ENCODE data around the gene HPS1.

Gene HPS1

GRCh38 chr10:98422182-98422581 is 24.6 kb downstream of the HPS1 start:
- H3K27ac Mint-ChIP-seq (ENCODE audit: low read depth) = no peak overlapping the region
- ATAC-seq (replicated peaks; ENCODE audit: extremely low read depth, poor library complexity, severe bottlenecking) = no peak
- H3K4me3 Mint-ChIP-seq = no peak overlapping the region
- H3K9me3 Mint-ChIP-seq = no peaks in the 10 kb centered on the region
- no peaks in the 10 kb centered on the region for H3K4me1 Mint-ChIP-seq
- peaks cover 21% of the 10 kb centered on the region for H3K36me3 Mint-ChIP-seq (ENCODE audit: insufficient read depth)
- DNase-seq (ENCODE audit: low spot score in 2 of 2) = no peak
- H3K27me3 Mint-ChIP-seq = no peaks in the 10 kb centered on the region

GRCh38 chr10:98420786-98421185 is 25.9 kb downstream of the HPS1 start:
- peaks cover 20% of the 10 kb centered on the region for H3K36me3 Mint-ChIP-seq (ENCODE audit: insufficient read depth)
- DNase-seq (ENCODE audit: low spot score in 2 of 2) = no peak
- no peak overlapping the region for H3K27ac Mint-ChIP-seq (ENCODE audit: low read depth)
- no peak for ATAC-seq (replicated peaks; ENCODE audit: extremely low read depth, poor library complexity, severe bottlenecking)
- H3K9me3 Mint-ChIP-seq = no peaks in the 10 kb centered on the region
- H3K4me3 Mint-ChIP-seq = no peak overlapping the region
- no peaks in the 10 kb centered on the region for H3K27me3 Mint-ChIP-seq
- no peaks in the 10 kb centered on the region for H3K4me1 Mint-ChIP-seq

GRCh38 chr10:98419469-98420261 is 27.1 kb downstream of the HPS1 start:
- H3K4me3 Mint-ChIP-seq = no peak overlapping the region
- peaks cover 22% of the 10 kb centered on the region for H3K36me3 Mint-ChIP-seq (ENCODE audit: insufficient read depth)
- no peaks in the 10 kb centered on the region for H3K27me3 Mint-ChIP-seq
- DNase-seq (ENCODE audit: low spot score in 2 of 2) (no peak), ATAC-seq (replicated peaks; ENCODE audit: extremely low read depth, poor library complexity, severe bottlenecking) (no peak)
- H3K9me3 Mint-ChIP-seq = no peaks in the 10 kb centered on the region
- H3K27ac Mint-ChIP-seq (ENCODE audit: low read depth) = no peak overlapping the region
- peaks cover 6% of the 10 kb centered on the region for H3K4me1 Mint-ChIP-seq

- Mint-ChIP-seq H3K4me3 (no peak overlapping the region), H3K36me3 (ENCODE audit: insufficient read depth) (peaks cover 20% of the 10 kb centered on the region), H3K27me3 (no peaks in the 10 kb centered on the region), H3K27ac (ENCODE audit: low read depth) (peak overlapping the region; percentile 30), H3K9me3 (no peaks in the 10 kb centered on the region), H3K4me1 (peaks cover 12% of the 10 kb centered on the region)
- no peak for DNase-seq (ENCODE audit: low spot score in 2 of 2)
- no peak for ATAC-seq (replicated peaks; ENCODE audit: extremely low read depth, poor library complexity, severe bottlenecking)
Measured at GRCh38 chr10:98418665-98419468, 27.9 kb downstream of the HPS1 start.

- Mint-ChIP-seq H3K4me3 (no peak overlapping the region), H3K9me3 (no peaks in the 10 kb centered on the region), H3K27me3 (no peaks in the 10 kb centered on the region), H3K27ac (ENCODE audit: low read depth) (no peak overlapping the region), H3K36me3 (ENCODE audit: insufficient read depth) (peaks cover 20% of the 10 kb centered on the region), H3K4me1 (peaks cover 12% of the 10 kb centered on the region)
- DNase-seq (ENCODE audit: low spot score in 2 of 2) (no peak), ATAC-seq (replicated peaks; ENCODE audit: extremely low read depth, poor library complexity, severe bottlenecking) (no peak)
Measured at GRCh38 chr10:98417973-98418664, 28.6 kb downstream of the HPS1 start.

- no peaks in the 10 kb centered on the region for H3K27me3 Mint-ChIP-seq
- no peaks in the 10 kb centered on the region for H3K9me3 Mint-ChIP-seq
- no peak overlapping the region for H3K4me3 Mint-ChIP-seq
- peaks cover 12% of the 10 kb centered on the region for H3K4me1 Mint-ChIP-seq
- DNase-seq (ENCODE audit: low spot score in 2 of 2) (no peak), ATAC-seq (replicated peaks; ENCODE audit: extremely low read depth, poor library complexity, severe bottlenecking) (no peak)
- H3K36me3 Mint-ChIP-seq (ENCODE audit: insufficient read depth) = peaks cover 20% of the 10 kb centered on the region
- H3K27ac Mint-ChIP-seq (ENCODE audit: low read depth) = no peak overlapping the region
Measured at GRCh38 chr10:98417481-98417959, 29.2 kb downstream of the HPS1 start.

GRCh38 chr10:98416606-98417388 is 29.9 kb downstream of the HPS1 start:
- Mint-ChIP-seq H3K4me1 (peaks cover 12% of the 10 kb centered on the region), H3K27me3 (no peaks in the 10 kb centered on the region), H3K36me3 (ENCODE audit: insufficient read depth) (peaks cover 18% of the 10 kb centered on the region), H3K27ac (ENCODE audit: low read depth) (no peak overlapping the region), H3K9me3 (no peaks in the 10 kb centered on the region), H3K4me3 (no peak overlapping the region)
- no peak for DNase-seq (ENCODE audit: low spot score in 2 of 2)
- ATAC-seq (replicated peaks; ENCODE audit: extremely low read depth, poor library complexity, severe bottlenecking) = no peak

GRCh38 chr10:98415731-98416119 is 31.0 kb downstream of the HPS1 start:
- ATAC-seq (replicated peaks; ENCODE audit: extremely low read depth, poor library complexity, severe bottlenecking) = no peak
- Mint-ChIP-seq H3K27ac (ENCODE audit: low read depth) (no peak overlapping the region), H3K4me3 (no peak overlapping the region), H3K4me1 (peaks cover 12% of the 10 kb centered on the region), H3K27me3 (no peaks in the 10 kb centered on the region), H3K36me3 (ENCODE audit: insufficient read depth) (peaks cover 14% of the 10 kb centered on the region), H3K9me3 (no peaks in the 10 kb centered on the region)
- DNase-seq (ENCODE audit: low spot score in 2 of 2) = no peak

- Mint-ChIP-seq H3K27ac (ENCODE audit: low read depth) (peak within 1 kb of the TSS; percentile 96), H3K4me3 (peak within 1 kb of the TSS; percentile 86), H3K9me3 (no peaks in the 10 kb centered on the region), H3K4me1 (peaks cover 12% of the 10 kb centered on the region), H3K27me3 (no peaks in the 10 kb centered on the region), H3K36me3 (ENCODE audit: insufficient read depth) (peaks cover 14% of the 10 kb centered on the region)
- ATAC-seq (replicated peaks; ENCODE audit: extremely low read depth, poor library complexity, severe bottlenecking) (peak; percentile 78), DNase-seq (ENCODE audit: low spot score in 2 of 2) (peak; percentile 28 to 33)
Measured at GRCh38 chr10:98414932-98415730, 31.6 kb downstream of the HPS1 start, which contains the start of gene PYROXD2. TSS of gene PYROXD2 (minus strand) at chr10:98415182. CDS start at chr10:98415135, 47 bp downstream.

GRCh38 chr10:98414578-98414931 is 32.2 kb downstream of the HPS1 start:
- H3K4me1 Mint-ChIP-seq = peaks cover 12% of the 10 kb centered on the region
- no peaks in the 10 kb centered on the region for H3K9me3 Mint-ChIP-seq
- DNase-seq (ENCODE audit: low spot score in 2 of 2) = no peak
- H3K27ac Mint-ChIP-seq (ENCODE audit: low read depth) = peak overlapping the region; percentile 96
- no peaks in the 10 kb centered on the region for H3K27me3 Mint-ChIP-seq
- peaks cover 13% of the 10 kb centered on the region for H3K36me3 Mint-ChIP-seq (ENCODE audit: insufficient read depth)
- ATAC-seq (replicated peaks; ENCODE audit: extremely low read depth, poor library complexity, severe bottlenecking) = no peak
- peak overlapping the region; percentile 86 for H3K4me3 Mint-ChIP-seq

- no peak overlapping the region for H3K27ac Mint-ChIP-seq (ENCODE audit: low read depth)
- H3K4me3 Mint-ChIP-seq = no peak overlapping the region
- H3K9me3 Mint-ChIP-seq = no peaks in the 10 kb centered on the region
- no peak for DNase-seq (ENCODE audit: low spot score in 2 of 2)
- no peak for ATAC-seq (replicated peaks; ENCODE audit: extremely low read depth, poor library complexity, severe bottlenecking)
- H3K4me1 Mint-ChIP-seq = peaks cover 20% of the 10 kb centered on the region
- H3K36me3 Mint-ChIP-seq (ENCODE audit: insufficient read depth) = peaks cover 4% of the 10 kb centered on the region
- no peaks in the 10 kb centered on the region for H3K27me3 Mint-ChIP-seq
Measured at GRCh38 chr10:98411768-98412167, 35.0 kb downstream of the HPS1 start.

Measured in central memory CD8-positive, alpha-beta T cell (primary cell).